Body of pancreas (tissue), 4 donors: ENCODE measurements around the gene HPN. TPM values are rescaled to one million over a fixed set of nuclear protein-coding genes. Genes with fewer than 3 reads are reported as not detected.

Experiments used
- ATAC-seq: fragments of 150-250 bp; one replicate; pipeline ENCODE4 v1.9.1; 2016
- DNase-seq, 4 donors: peaks; one replicate each; pipeline ENCODE4 v3.0.0-alpha.2; 2019
- H3K27ac ChIP-seq, 4 donors: fragments of 200-600 bp; sonication (generic); 1 replicate in 3 of 4; 2 replicates in 1 of 4; pipeline versions ENCODE4 v1.5.1 to v1.6.1; 2016 to 2019; ENCODE audit warnings: mild to moderate bottlenecking in 1 of 4, mixed read lengths in 1 of 4, moderate library complexity in 1 of 4
- H3K27me3 ChIP-seq, 2 donors: fragments of 200-600 bp; sonication (generic); one replicate each; pipeline ENCODE4 v1.6.0; 2016; ENCODE audit warnings: mild to moderate bottlenecking in 1 of 2
- H3K36me3 ChIP-seq, 2 donors: fragments of 200-600 bp; sonication (generic); replicated peaks in 1 of 2; 2 replicates each; pipeline ENCODE4 v1.5.1; 2016; ENCODE audit warnings: low read depth in 2 of 2; ENCODE audit not compliant: insufficient read depth in 1 of 2
- H3K4me1 ChIP-seq: fragments of 200-600 bp; sonication (generic); one replicate; pipeline ENCODE4 v1.6.0; 2016
- H3K4me3 ChIP-seq, 2 donors: fragments of 200-600 bp; sonication (generic); 1 replicate in 1 of 2; 2 replicates in 1 of 2; pipeline ENCODE4 v1.5.1; 2016 to 2019
- H3K9me3 ChIP-seq, 3 donors: fragments of 200-600 bp; sonication (generic); 1 replicate in 2 of 3; 2 replicates in 1 of 3; pipeline ENCODE4 v1.5.1; 2016
- CTCF ChIP-seq, 7 experiments: fragments of 450-650 bp in 4 of 7; fragments of 200-600 bp in 3 of 7; sonication (generic) in 3 of 7; IDR thresholded peaks; one replicate each; pipeline ENCODE4 v1.5.1; 2016 to 2019; ENCODE audit warnings: antibody characterized with exemption in 7 of 7
- POLR2A ChIP-seq, 3 donors: fragments of 450-650 bp; IDR thresholded peaks; one replicate each; pipeline ENCODE4 v1.6.1; 2016; ENCODE audit warnings: antibody characterized with exemption in 3 of 3, mild to moderate bottlenecking in 2 of 3
- WGBS, 2 donors: methylation state at CpG; one replicate each; pipeline ENCODE4 v1.1.5; 2017; 5-methylcytosine and 5-hydroxymethylcytosine counted together
- intact Hi-C: fragments of 100-400 bp; cut with DNase I; formaldehyde crosslinking; loops from one replicate; pipeline ENCODE4 v1.15.1; 2023
- total RNA-seq, 2 donors: library from RNA; depleted of rRNA; stranded (reverse); fragments of >200 nt; gene quantifications; one replicate each; pipeline ENCODE4 v1.1.0, GENCODE V29; 2016

HPN gene
- total RNA-seq, 2 donors from 2014 or later: 135 to 289 TPM

DNA sequence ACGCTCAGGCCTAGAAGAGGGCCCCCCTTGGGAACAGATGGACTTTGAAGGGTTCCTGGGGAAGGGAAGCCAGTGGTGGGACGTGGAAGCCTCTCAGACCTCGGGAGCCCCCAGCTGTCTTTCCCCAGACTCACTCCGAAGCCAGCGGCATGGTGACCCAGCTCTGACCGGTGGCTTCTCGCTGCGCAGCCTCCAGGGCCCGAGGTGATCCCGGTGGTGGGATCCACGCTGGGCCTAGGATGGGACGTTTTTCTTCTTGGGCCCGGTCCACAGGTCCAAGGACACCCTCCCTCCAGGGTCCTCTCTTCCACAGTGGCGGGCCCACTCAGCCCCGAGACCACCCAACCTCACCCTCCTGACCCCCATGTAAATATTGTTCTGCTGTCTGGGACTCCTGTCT lies 24.6 kb downstream of the HPN start:
- 88 to 91% methylated on average over 11 to 15 of the region's 15 CpGs for WGBS, 2 donors
- intact Hi-C loops: no loop called here

GRCh38 chr19:35066691-35067563 lies 25.4 kb downstream of the HPN start:
- 13 to 16% methylated on average over 13 to 14 of the region's 14 CpGs for WGBS, 2 donors
- DNase-seq: peak; percentile 87 to 94 (median 88)
- ATAC-seq: peak; percentile 76
- H3K4me1 ChIP-seq: peaks cover 27% of the 10 kb centered on the region
- no peaks in the 10 kb centered on the region for H3K36me3 ChIP-seq
- H3K4me3 ChIP-seq: no peak overlapping the region
- H3K27ac ChIP-seq: peak overlapping the region in 3 of 4 donors; percentile 2 to 28 (median 15)
- peaks cover 0 to 8% (median 0%) of the 10 kb centered on the region in 3 donors for H3K9me3 ChIP-seq
- TF ChIP-seq POLR2A (IDR thresholded peaks at IDR 0.05) (no peak), CTCF (IDR thresholded peaks at IDR 0.05) (peak; percentile 80 to 91 (median 87))
- no peaks in the 10 kb centered on the region for H3K27me3 ChIP-seq
- intact Hi-C loops: no loop called here

More for the DNA sequence above, 24.6 kb downstream of the HPN start:
- DNase-seq (no peak), ATAC-seq (no peak)
- Histone ChIP-seq H3K27me3 (no peaks in the 10 kb centered on the region), H3K27ac (peak overlapping the region in 1 of 4 donors; percentile 28), H3K4me1 (peaks cover 27% of the 10 kb centered on the region), H3K36me3 (no peaks in the 10 kb centered on the region), H3K9me3 (peaks cover 0 to 8% (median 0%) of the 10 kb centered on the region in 3 donors), H3K4me3 (no peak overlapping the region)
- TF ChIP-seq POLR2A (IDR thresholded peaks at IDR 0.05): no peak
- no peak for TF ChIP-seq CTCF (IDR thresholded peaks at IDR 0.05)

- ATAC-seq: no peak
- Histone ChIP-seq H3K4me1 (peaks cover 13% of the 10 kb centered on the region), H3K27me3 (no peaks in the 10 kb centered on the region), H3K36me3 (no peaks in the 10 kb centered on the region), H3K27ac (no peak overlapping the region), H3K9me3 (peaks cover 0 to 8% (median 0%) of the 10 kb centered on the region in 3 donors), H3K4me3 (no peak overlapping the region)
- WGBS, 2 donors: 75 to 85% methylated on average over 9 to 10 of the region's 10 CpGs
- TF ChIP-seq POLR2A (IDR thresholded peaks at IDR 0.05): no peak
- no peak for TF ChIP-seq CTCF (IDR thresholded peaks at IDR 0.05)
- no peak for DNase-seq
- intact Hi-C loops: no loop called here
Observed at GRCh38 chr19:35068941-35069634, 27.6 kb downstream of the HPN start.

GRCh38 chr19:35069696-35070095 lies 28.2 kb downstream of the HPN start:
- intact Hi-C loops: no loop called here
- TF ChIP-seq POLR2A (IDR thresholded peaks at IDR 0.05): no peak
- TF ChIP-seq CTCF (IDR thresholded peaks at IDR 0.05): no peak

More at GRCh38 chr19:35069696-35070095, 28.2 kb downstream of the HPN start:
- ATAC-seq: no peak
- DNase-seq: no peak
- peaks cover 10% of the 10 kb centered on the region for H3K4me1 ChIP-seq
- no peaks in the 10 kb centered on the region for H3K27me3 ChIP-seq
- H3K4me3 ChIP-seq: no peak overlapping the region
- 88 to 100% methylated on average over 1 of the region's 1 CpG for WGBS, 2 donors
- H3K9me3 ChIP-seq: peaks cover 0 to 8% (median 0%) of the 10 kb centered on the region in 3 donors
- H3K36me3 ChIP-seq: no peaks in the 10 kb centered on the region
- H3K27ac ChIP-seq: no peak overlapping the region
